Measurements from ENCODE around the gene EYS. TPM values are rescaled to one million over a fixed set of nuclear protein-coding genes. Genes with fewer than 3 reads are reported as not detected.

Gene EYS
- total and polyA plus RNA-seq, 9 of the 15 experiments (the other 6 are each of a cell fraction or from before 2014, with no cell fraction given), result 0.03 to 0.36 (median 0.10) TPM; not detected in 2

GRCh38 chr6:64293298-64293697 lies 1413.7 kb downstream of the EYS start:
- POLR2A ChIA-PET, result no interaction called here
- BruUV-seq (replicated peaks), result no TSS peak
- FAIRE-seq (no peak), DNase-seq (ENCODE audit: extremely low read depth in 1 of 4, low spot score in 3 of 4) (no peak), ATAC-seq (no peak)
- no peaks in the 10 kb centered on the region for H3K27me3 ChIP-seq (ENCODE audit: control insufficient read depth in 2 of 2, insufficient read depth in 2 of 2, low read length in 2 of 2)
- no peaks in the 10 kb centered on the region for H4K20me1 ChIP-seq (replicated peaks; ENCODE audit: control insufficient read depth, insufficient read depth, low read length)
- no peaks in the 10 kb centered on the region for H3K36me3 ChIP-seq (ENCODE audit: control insufficient read depth, insufficient read depth, low read length)
- no peaks in the 10 kb centered on the region for H3K9me3 ChIP-seq (replicated peaks; ENCODE audit: control insufficient read depth, insufficient read depth, low read depth, low read length)
- in situ Hi-C loops (cut with MboI) (no loop called here), intact Hi-C loops (cut with micrococcal nuclease) (no loop called here)
- no peaks in the 10 kb centered on the region for H3K4me1 ChIP-seq (replicated peaks in 1 of 2; ENCODE audit: control insufficient read depth in 2 of 2, insufficient read depth in 2 of 2, low read length in 2 of 2)
- H2AFZ ChIP-seq (ENCODE audit: low read depth, low read length), result no peak overlapping the region
- CTCF ChIA-PET (ENCODE audit: low intra/inter-chr PET ratio), result no interaction called here
- no peak overlapping the region for H3K27ac ChIP-seq (ENCODE audit: extremely low read depth, low read depth, low read length)
- H3K9ac ChIP-seq (ENCODE audit: insufficient read depth in 1 of 2, low read depth in 2 of 2, low read length in 2 of 2), result no peak overlapping the region
- no peak overlapping the region for H3K4me2 ChIP-seq (ENCODE audit: insufficient read depth, low read length)
- H3K9me1 ChIP-seq (ENCODE audit: control insufficient read depth, insufficient read depth, low read length), result no peaks in the 10 kb centered on the region
- no peaks in the 10 kb centered on the region for H3K79me2 ChIP-seq (ENCODE audit: control insufficient read depth, insufficient read depth, low read length)
- H3K4me3 ChIP-seq, result no peak overlapping the region
- TF ChIP-seq CCAR2 (IDR thresholded peaks at IDR 0.05; ENCODE audit: low read depth, low read length), result no peak
- TF ChIP-seq, protein P1, sequence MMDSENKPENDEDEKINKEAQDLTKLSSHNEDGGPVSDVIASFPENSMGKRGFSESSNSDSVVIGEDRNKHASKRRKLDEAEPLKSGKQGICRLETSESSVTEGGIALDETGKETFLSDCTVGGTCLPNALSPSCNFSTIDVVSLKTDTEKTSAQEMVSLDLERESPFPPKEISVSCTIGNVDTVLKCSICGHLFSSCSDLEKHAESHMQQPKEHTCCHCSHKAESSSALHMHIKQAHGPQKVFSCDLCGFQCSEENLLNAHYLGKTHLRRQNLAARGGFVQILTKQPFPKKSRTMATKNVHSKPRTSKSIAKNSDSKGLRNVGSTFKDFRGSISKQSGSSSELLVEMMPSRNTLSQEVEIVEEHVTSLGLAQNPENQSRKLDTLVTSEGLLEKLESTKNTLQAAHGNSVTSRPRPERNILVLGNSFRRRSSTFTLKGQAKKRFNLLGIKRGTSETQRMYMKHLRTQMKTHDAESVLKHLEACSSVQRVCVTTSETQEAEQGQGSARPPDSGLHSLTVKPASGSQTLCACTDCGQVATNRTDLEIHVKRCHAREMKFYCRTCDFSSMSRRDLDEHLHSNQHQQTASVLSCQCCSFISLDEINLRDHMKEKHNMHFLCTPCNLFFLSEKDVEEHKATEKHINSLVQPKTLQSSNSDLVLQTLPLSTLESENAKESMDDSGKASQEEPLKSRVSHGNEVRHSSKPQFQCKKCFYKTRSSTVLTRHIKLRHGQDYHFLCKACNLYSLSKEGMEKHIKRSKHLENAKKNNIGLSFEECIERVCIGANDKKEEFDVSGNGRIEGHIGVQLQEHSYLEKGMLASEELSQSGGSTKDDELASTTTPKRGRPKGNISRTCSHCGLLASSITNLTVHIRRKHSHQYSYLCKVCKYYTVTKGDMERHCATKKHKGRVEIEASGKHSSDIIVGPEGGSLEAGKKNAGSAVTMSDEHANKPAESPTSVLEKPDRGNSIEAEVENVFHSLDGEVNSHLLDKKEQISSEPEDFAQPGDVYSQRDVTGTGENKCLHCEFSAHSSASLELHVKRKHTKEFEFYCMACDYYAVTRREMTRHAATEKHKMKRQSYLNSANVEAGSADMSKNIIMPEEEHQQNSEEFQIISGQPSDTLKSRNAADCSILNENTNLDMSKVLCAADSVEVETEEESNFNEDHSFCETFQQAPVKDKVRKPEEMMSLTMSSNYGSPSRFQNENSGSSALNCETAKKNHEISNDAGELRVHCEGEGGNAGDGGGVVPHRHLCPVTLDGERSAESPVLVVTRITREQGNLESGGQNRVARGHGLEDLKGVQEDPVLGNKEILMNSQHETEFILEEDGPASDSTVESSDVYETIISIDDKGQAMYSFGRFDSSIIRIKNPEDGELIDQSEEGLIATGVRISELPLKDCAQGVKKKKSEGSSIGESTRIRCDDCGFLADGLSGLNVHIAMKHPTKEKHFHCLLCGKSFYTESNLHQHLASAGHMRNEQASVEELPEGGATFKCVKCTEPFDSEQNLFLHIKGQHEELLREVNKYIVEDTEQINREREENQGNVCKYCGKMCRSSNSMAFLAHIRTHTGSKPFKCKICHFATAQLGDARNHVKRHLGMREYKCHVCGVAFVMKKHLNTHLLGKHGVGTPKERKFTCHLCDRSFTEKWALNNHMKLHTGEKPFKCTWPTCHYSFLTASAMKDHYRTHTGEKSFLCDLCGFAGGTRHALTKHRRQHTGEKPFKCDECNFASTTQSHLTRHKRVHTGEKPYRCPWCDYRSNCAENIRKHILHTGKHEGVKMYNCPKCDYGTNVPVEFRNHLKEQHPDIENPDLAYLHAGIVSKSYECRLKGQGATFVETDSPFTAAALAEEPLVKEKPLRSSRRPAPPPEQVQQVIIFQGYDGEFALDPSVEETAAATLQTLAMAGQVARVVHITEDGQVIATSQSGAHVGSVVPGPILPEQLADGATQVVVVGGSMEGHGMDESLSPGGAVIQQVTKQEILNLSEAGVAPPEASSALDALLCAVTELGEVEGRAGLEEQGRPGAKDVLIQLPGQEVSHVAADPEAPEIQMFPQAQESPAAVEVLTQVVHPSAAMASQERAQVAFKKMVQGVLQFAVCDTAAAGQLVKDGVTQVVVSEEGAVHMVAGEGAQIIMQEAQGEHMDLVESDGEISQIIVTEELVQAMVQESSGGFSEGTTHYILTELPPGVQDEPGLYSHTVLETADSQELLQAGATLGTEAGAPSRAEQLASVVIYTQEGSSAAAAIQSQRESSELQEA (IDR thresholded peaks at IDR 0.05; ENCODE audit: low read depth), result no peak
- TF ChIP-seq PTBP1 (IDR thresholded peaks at IDR 0.05; ENCODE audit: low read depth, low read length), result no peak
- no peak for TF ChIP-seq ZNF197 (CRISPR knock-in tag; IDR thresholded peaks at IDR 0.05; ENCODE audit: low read depth)
- no peak for TF ChIP-seq TOE1 (IDR thresholded peaks at IDR 0.05; ENCODE audit: borderline replicate concordance)
- no peak for TF ChIP-seq TOE1 (CRISPR knock-in tag; IDR thresholded peaks at IDR 0.05; ENCODE audit: borderline replicate concordance, low read depth)
- TF ChIP-seq TEAD4 (IDR thresholded peaks at IDR 0.05; ENCODE audit: low read length), result no peak
- no peak for TF ChIP-seq TEAD4 (CRISPR knock-in tag; IDR thresholded peaks at IDR 0.05; ENCODE audit: borderline replicate concordance)
- TF ChIP-seq ZFP30 (CRISPR knock-in tag; IDR thresholded peaks at IDR 0.05; ENCODE audit: borderline replicate concordance), result no peak
- TF ChIP-seq PYGO2 (tag; IDR thresholded peaks at IDR 0.05), result no peak
- no peak for TF ChIP-seq ELF2 (CRISPR knock-in tag; IDR thresholded peaks at IDR 0.05)
- TF ChIP-seq ZNF280B (CRISPR knock-in tag; IDR thresholded peaks at IDR 0.05), result no peak
- no peak for TF ChIP-seq ADNP (tag; IDR thresholded peaks at IDR 0.05)
- no peak for TF ChIP-seq KLF1 (tag; IDR thresholded peaks at IDR 0.05)
